ENCODE results near the gene WDR41.

The WDR41 gene

DNA sequence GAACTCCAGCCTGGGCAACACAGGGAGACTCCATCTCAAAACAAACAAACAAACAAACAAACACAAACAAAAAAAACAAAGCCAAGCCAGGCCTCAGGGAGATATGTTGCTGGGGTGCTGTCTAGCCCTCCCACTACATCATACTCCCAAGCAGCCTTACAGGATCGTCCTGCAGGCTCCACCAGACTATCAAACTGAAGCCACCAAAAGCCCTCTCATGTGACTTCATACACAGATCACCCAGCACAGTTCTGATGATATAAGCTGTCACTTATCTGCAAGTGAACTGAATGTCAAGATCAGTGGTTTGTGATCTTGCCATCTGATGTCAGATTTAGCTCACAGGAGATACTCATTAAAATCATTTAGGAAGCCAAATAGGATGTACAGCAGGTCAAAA, 43.3 kb downstream of the WDR41 start:
- DNase-seq (ENCODE audit: low read depth in 2 of 2), result no peak

DNA sequence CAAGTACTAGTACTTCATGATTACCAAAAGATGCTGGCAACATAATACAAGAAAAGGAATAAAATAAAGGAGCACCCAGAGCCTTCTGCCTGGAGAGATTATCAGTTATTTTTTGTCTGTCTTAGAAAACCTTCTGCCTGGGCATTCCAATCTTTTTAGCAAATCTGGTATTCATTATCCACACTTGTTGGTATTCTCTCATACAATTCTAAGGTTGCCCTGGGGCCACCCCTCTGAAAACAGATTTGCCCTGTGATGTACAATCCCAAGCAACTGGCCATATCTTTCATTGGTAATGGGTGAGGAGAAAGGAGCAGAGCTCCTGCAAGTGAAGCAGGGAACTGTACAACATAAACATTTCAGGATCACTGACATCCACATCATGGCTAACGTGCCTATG, 47.8 kb downstream of the WDR41 start:
- no peak for DNase-seq (ENCODE audit: low read depth in 2 of 2)

DNA sequence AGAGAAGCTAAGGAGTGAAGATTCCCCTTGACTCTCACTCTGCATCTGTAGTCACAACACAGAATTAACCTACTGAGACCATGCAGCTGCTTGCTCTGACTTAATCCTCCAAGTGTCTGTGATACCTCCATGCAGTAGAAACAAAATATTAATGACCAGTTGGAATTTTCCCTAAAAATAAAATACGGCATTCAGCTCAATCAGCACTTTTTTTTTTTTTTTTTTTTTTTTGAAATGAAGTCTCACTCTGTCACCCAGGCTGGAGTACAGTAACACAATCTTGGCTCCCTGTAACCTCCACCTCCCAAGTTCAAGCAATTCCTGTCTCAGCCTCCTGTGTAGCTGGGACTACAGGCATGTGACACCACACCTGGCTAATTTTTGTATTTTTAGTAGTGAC, 48.4 kb downstream of the WDR41 start:
- DNase-seq (ENCODE audit: low read depth in 2 of 2), result no peak

DNA sequence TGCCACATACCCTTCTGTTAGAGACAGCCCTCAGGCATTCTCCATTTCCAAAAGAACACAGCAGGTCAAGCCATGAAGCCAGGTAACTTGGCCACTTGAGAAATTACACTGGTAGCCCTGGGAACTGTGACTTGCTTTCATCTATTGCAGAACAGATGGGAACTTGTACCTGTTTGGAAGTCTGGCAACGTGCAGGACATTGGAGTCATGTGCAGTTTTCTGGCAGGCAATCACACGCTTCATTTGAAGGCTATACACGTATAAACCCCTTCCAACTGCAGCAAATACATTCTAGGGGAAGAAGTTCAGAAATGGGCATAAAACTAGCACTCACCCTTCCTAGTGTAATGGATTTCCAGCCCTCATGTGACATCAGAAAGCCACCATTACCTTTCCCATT, 54.0 kb downstream of the WDR41 start:
- no peak for DNase-seq (ENCODE audit: low read depth in 2 of 2)

DNA sequence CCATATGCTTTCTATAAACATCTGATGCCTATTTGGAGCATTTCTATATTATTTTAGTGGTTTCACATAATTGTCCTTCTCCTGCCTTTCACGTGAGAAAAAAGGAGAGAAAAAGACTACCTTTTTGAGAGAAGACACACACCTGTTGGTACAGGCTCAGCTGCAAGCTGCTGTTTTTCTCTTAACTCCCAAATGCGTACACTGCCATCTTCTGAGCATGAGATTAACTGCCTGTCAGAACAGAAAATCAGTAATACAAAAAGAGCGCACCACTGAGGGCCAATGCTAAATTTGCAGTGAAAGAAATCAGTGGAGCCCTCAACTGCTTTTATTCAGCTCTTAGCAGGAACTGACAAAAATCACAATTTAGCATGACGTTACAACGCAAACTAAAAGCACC, 54.9 kb downstream of the WDR41 start:
- DNase-seq (ENCODE audit: low read depth in 2 of 2), result no peak

DNA sequence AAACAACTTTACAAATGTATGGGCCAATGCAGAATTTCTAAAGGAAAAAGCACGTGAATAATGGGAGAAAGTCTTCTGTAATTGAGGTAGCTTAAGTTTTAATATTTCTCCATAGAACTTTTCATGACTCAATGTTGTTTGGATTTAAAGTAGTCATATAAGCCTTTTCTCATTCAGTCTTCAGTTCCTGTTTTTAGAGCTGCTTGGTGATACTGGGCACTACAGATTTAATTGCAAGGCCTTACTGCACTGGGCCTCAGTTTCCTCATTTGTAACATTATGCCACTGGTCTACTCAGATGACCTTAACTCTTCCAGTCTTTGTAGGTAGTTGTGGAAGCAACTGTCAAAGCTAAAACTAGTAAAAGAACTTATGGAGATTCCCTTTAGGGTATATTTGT, 60.4 kb downstream of the WDR41 start:
- no peak for DNase-seq (ENCODE audit: low read depth in 2 of 2)

DNA sequence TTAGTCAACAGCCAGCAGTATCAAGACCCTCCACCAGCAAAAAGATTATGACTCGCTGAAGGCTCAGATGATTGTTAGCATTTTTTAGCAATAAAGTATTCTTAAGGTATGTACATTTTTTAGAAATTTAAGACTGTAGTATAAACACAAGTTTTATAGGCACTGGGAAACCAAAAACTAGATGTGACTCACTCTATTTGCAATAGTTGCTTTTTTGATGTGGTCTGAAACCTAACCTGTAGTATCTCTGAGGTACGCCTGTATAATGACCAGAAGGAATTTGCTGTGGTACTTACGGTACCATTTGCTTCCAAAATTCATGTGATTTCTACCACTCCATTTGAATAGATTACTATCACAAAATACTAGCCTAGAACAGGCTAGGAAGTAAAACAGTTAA, 60.8 kb downstream of the WDR41 start:
- DNase-seq (ENCODE audit: low read depth in 2 of 2), result no peak

DNA sequence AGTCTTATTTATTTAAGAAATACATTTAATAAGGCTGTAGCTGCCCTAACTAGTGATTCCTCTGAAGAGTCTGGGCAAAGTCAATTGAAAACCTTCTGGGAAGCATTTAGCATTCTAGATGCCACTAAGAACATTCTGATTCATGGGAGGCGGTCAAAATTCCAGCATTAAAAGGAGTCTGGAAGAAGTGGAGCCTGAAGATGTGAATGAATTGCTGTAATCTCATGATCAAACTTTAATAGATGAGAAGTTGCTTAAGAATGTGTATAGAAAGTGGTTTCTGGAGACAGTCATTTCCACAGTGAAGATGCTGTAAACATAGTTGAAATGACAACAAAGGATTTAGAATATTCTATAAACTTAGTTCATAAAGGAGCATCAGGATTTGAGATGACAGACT, 61.4 kb downstream of the WDR41 start:
- no peak for DNase-seq (ENCODE audit: low read depth in 2 of 2)

DNA sequence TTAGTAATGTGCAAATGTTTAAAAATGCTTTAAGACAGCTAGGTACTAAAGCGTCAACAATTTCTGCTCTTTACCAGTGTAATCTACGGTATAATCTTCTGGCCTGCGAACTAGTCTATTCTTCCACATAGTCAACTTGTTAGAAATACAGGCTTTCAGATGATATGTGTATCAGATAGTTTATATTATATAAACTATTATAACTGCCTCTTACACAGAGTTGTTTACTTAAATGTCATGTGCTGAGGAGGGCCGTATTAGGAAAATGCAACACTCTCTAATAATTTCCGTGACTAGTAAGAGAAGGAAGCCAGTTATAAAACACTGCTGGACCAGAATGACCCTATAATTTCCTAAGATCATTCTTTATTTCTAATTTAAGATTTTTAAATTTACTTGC, 63.6 kb downstream of the WDR41 start:
- no peak for DNase-seq (ENCODE audit: low read depth in 2 of 2)

DNA sequence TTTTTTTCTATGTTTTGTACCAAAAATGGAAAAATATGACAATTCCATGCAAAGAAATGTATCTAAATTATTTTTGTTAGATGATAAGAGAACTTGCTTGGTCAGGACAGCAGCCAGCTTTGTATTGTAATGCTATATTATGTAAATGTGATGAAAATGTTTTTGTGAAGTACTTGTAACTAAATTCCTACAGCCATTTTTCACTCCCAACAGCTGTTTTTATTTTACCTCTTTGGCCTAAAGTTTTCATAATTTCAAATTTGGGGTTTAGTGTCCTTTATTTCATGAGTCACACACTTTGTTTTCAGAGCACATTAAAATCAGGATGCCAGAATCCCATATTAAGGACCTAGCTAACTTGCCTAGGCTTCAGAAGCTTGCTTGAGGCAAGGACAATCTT, 64.1 kb downstream of the WDR41 start:
- no peak for DNase-seq (ENCODE audit: low read depth in 2 of 2)

DNA sequence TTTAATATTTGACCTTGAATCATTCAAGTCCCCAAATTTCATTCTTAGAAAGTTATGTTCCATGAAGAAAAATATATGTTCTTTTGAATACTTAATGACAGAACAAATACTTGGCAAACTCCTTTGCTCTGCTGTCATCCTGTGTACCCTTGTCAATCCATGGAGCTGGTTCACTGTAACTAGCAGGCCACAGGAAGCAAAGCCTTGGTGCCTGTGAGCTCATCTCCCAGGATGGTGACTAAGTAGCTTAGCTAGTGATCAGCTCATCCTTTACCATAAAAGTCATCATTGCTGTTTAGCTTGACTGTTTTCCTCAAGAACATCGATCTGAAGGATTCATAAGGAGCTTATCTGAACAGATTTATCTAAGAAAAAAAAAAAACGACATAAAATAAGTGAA, 65.4 kb downstream of the WDR41 start:
- no peak for DNase-seq (ENCODE audit: low read depth in 2 of 2)

DNA sequence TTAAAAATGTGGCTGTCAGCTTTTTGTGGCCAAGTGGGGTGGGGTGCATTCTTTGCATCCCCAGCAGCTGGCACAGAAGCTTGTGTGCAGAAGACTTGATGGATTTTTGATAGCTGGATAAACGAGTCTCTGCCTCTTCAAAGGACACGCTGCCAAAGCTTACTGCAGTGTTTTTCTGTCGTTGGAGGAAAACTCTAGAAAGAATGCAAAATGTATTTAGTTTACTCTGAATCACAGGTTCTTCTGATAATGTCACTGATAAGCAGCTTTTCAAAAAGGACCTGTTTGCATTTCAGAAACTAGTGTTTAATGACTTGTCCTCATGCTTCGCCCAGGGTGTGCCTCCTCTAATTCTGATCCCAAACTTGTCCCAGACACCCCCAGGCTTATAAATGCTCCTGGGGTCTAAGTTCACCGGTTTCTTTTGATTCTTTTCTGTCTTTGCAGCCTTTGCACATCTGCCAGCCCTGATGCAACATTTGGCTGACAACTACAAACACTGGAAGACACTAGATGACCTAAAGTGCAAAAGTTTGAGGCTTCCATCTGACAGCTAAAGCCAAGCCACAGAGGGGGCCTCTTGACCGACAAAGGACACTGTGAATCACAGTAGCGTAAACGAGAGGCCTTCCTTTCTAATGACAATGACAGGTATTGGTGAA, 66.0 kb downstream of the WDR41 start:
- DNase-seq (ENCODE audit: low read depth in 2 of 2), result no peak

DNA sequence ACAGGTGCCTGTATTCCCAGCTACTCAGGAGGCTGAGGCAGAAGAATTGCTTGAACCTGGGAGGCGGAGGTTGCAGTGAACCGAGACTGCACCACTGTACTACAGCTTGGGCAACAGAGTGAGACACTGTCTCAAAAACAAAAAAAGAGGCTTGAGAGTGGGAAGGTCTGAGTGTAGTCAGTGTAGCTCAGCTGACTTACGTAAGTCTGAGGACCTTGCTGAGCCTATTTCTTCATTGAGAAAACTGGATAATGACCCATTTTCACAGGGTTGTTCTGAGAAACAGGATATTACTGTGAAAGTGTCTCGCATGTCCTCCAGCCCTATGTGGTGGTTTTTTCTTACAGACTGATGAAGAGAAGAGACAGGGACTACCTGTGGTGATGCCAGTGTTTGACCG, 66.7 kb downstream of the WDR41 start:
- no peak for DNase-seq (ENCODE audit: low read depth in 2 of 2)

DNA sequence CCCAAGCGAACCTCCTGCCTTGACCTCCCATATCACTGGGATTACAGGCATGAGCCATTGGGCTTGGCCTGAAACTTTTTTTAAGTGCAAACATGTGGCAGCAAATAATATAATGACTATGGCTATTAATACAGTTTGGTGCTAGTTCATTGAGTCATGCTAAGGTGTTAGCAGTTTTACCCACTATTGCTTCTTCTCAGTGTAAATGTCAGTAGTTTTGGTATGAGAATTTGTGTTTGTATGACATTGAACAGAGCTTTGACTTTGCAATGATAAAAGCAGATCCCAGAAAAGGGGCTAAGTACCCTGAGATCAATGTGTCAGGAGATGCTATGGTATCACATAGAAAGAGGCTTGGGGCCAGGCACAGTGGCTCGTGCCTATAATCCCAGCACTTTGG, 67.2 kb downstream of the WDR41 start:
- DNase-seq (ENCODE audit: low read depth in 2 of 2), result no peak

DNA sequence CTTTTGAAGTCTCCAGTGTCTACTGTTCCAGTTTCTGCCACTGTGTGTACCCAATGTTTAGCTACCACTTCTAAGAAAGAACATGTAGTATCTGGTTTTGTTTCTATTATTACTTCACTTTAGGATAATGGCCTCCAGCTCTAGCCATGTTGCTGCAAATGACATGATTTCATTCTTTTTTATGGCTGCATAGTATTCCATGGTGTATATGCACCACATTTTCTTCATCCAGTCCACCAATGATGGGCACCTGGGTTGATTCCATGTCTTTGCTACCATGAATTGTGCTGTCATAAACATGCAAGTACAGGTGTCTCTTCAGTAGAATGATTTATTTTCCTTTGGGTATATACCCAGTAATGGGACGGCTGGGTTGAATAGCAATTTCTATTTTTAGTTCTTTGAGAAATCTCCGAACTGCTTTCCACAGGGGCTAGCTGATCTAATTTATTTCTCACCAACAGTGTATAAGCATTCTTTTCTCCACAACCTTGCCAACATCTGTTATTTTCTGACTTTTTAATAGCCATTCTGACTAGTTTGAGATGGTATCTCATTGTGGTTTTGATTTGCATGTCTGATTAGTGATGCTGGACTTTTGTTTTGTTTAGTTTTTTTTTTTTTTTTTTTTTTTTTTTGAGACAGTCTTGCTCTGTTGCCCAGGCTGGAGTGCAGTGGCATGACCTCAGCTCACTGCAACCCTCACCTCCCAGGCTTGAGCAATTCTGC, 68.9 kb downstream of the WDR41 start:
- DNase-seq (ENCODE audit: low read depth in 2 of 2), result no peak

DNA sequence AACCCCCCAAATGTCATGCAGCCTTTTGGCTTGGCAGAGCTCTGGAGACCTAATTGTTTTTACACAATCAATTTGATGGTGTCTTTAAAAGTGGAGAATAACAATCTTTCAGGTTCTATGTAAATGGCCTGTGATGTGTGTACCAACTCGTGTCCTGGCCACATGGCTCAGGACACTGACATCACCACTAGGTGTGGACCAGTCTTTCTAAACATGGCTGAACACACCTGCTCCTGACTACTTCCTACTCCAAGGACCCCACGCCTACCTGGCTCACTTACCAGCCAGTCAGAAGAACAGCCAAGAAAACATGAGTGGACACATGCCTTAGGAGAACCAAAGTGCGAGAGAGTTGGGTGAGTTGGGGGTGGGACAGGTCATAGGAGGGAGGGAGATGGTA, 71.2 kb downstream of the WDR41 start:
- no peak for DNase-seq (ENCODE audit: low read depth in 2 of 2)

DNA sequence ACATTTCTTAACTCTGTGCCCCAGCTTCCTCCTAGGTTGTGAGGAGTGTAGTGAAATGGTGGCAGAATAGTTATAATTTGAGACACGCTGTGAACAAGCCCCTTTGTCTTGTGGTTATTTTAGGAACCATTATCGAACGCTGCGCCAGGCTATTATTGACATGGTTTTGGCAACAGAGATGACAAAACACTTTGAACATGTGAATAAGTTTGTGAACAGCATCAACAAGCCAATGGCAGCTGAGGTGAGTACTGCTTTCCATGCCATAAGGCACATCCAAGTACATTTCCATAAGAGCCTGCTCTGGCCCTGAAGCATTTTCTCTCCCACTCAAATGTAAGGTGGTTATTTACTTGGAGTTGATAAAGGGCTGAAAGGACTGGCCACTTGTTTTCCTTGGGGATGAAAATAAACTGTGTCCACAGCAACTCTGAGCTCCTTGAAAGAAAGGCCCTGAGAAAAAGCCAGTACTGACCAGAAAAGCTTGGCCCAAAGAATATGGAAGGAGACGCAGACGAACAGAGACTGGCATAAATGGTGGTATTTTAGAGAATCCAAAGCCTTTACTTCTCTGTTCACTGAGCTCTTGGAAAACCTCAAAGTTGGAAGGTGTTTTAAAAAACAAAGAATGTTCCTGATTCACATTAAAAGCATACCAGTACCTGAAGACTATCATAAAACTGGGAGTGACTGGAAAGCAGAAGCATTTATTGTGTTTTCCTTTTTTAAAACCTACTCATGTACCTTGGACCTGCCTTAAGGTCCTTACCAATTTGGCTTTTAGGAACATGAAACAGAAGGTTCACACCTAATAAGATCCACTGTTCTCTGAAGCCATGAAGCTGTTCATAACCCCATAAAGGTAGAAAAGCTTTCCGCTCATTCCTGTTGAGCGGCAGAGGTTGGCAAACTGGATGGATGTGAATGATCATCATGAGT, 72.2 kb downstream of the WDR41 start:
- no peak for DNase-seq (ENCODE audit: low read depth in 2 of 2)

DNA sequence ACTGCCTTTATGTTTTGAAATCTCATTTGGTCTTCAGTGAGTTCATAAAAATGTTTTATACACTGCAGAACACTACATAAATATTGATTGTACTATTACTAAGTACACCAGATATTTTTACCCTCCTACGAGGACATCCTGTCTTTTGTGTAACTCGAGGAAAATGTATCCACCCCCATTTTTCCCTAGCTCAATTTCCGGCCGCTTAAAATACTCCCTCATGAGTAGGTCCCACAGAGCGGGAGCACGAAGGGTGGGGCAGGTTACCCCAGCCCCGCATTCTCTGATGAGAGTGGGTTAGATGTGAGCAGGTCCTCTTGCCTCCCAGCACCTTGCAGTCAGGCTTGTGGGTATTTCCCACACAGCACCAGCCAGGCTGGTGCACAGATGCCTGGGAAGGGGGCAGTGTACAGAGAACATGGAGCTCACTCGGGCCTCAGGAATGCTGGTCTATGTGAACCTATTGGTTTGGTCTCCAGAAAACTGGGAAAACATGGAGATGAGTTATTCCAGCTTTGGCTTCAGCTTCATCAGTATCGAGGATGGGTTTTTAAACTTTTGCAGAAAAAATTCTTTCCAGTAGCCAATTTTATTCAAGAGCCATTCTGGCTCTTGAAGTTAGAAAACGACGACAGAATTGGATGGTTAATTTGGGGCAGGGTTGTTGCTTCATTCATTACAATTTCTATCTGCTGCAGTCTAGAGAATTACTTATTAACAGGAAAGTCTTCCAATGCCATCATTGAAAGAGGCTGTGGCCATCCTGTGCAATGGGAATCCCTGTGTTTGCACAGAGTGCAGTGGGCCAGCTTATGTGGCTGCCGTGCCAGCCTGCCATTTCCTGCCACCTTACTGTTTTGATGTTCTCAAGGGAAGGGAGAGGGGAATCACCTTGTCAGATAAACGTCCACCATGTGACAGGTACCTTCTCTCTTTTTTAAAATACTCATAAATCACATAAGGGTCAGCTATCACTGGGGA, 73.2 kb downstream of the WDR41 start:
- no peak for DNase-seq (ENCODE audit: low read depth in 2 of 2)

DNA sequence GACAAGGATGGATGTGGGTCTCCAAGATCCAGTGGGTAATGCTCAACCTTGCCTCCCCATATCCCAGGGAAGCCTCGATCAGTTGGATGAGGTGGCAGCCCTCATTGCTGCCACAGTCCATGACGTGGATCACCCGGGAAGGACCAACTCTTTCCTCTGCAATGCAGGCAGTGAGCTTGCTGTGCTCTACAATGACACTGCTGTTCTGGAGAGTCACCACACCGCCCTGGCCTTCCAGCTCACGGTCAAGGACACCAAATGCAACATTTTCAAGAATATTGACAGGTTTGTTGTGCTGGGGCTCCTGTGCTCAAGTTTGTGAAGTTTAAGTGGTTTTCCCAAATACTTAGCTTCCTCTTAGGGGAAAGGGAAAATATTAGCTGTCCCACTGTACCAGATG, 74.0 kb downstream of the WDR41 start:
- DNase-seq (ENCODE audit: low read depth in 2 of 2), result no peak

DNA sequence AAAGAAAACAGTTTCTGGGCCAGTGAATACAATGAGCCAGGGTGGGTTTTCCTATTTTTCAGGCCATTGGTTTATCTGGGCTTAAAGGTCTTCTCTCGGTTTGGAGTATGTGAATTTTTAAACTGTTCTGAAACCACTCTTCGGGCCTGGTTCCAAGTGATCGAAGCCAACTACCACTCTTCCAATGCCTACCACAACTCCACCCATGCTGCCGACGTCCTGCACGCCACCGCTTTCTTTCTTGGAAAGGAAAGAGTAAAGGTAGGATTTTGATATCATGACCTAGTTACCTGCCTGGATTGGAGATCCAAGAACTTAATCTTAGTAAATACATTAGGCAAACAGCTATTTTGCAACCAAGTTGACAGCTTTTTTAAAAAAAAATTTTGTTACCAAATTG, 79.1 kb downstream of the WDR41 start:
- DNase-seq (ENCODE audit: low read depth in 2 of 2), result no peak

DNA sequence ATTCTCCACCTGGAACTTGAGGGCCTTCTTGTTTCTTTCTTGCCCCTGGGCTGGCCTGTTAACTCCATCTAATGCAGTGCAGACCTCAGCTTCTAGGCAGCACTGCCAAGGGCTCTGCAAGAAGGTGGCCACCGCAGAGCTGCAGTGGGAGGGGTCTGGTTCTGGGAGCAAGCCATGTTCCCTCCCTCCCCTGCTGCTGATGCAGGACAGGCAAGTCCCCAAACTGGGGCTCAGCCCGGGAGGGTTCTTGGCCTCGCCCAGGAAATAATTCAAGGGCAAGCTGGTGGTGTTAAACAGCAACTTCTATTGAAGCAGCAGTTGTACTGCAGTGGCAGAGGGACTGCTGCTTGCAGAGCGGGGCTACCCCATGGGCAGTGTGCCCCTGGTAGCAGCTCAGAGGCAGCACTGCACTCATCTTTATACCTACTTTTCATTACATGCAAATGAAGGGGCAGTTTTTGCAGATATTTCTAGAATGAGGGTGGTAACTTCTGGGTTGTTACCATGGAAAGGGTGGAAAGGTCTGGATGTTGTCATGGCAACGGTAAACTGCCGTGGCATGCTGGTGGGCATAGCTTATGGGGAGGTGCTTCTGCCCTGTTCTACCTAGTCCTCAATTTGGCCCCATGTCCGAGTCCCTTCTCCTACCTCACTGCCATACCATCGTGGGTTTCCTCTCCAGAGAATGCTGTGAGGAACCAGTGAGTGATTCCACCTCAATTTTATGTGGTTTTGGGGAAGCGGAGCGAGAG, 82.1 kb downstream of the WDR41 start:
- no peak for DNase-seq (ENCODE audit: low read depth in 2 of 2)

All from stimulated activated CD4-positive, alpha-beta T cell treated with anti-CD3 and anti-CD28 coated beads, Interleukin-12 subunit alpha, Interleukin-12 subunit beta, amount 100 ng/mL, for 24 hours (primary cell).